Inferior parietal cortex (tissue), 1 donor: Measurements from ENCODE around the gene SNX20.

Source experiments
- DNase-seq: peaks from one replicate; pipeline ENCODE4 v3.0.0-alpha.2; 2016; ENCODE audit errors: extremely low spot score

The SNX20 gene

DNA sequence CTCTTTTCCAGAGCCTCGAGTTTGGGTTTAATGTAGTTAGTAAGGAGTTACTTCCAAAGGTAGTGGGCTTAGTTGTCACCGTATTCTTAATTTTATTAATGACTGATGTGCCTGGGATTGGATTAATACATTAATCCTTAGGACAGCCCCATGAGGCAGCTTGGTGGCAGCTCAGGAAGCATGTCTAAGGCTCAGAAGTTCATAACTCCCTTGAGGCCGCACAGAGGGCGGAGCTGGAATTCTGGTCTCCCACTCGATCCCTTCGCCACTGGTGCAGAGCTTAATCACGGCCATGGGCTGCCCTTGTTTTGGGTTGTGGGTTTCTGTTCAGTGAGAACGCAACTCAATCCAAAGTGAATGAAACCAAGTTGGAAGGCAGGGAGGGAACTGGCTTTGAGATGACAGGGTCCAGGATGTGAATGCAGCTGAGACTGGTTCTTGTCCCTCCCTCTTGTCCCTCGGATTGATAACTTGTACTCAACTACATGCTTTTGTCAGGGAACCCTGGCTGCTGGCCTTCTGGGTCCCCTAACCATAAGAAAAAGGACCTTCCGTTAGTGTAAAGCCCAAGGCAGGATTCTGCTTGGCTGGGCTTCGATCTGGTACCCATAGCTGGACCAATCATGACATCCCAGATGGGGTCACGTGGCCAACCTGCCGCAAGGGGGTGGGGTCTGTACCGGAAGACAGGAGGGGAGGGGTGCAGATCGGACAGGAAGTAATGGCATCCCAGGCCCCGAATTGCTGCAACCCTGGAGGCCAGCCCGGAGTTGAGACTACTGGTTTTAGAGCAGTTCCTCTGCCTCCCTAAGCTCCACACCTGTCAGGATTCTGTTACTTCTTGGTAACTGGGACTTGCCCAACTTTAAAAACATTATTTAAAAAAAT is 45.4 kb downstream of the SNX20 start:
- DNase-seq = no peak

- DNase-seq = no peak
Measured at GRCh38 chr16:50634947-50635346, 46.2 kb downstream of the SNX20 start.

GRCh38 chr16:50634090-50634489 is 47.0 kb downstream of the SNX20 start:
- DNase-seq = no peak

GRCh38 chr16:50632927-50633800 is 47.9 kb downstream of the SNX20 start:
- DNase-seq = no peak

DNA sequence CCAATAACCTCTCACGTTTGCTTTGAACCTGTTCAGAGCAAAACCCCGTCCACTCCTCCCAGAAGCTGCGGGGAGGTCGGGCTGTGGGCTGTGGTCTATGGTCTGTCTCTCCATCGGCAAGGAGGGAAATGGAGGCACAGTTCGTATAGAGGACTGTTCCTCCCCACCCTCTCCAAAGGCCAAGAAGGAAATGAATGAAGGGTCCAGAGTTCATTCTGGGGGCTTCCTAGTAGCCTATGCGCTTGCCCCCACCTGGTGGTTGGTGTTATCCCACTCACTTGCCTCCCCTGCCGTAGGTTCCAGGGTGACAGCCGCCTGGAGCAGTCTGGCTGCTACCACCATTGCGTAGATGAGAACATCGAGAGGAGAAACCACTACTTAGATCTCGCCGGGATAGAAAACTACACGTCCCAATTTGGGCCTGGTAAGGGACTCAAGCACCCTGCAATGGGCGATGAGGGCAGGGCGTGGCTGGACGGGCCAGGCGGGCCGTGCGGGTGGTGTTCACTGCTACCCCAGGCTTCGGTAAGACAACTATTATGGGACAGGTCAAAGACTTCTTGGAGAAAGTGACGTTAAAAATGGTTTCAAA is 49.0 kb downstream of the SNX20 start:
- DNase-seq = no peak

GRCh38 chr16:50631249-50631984 is 49.7 kb downstream of the SNX20 start:
- DNase-seq = no peak

DNA sequence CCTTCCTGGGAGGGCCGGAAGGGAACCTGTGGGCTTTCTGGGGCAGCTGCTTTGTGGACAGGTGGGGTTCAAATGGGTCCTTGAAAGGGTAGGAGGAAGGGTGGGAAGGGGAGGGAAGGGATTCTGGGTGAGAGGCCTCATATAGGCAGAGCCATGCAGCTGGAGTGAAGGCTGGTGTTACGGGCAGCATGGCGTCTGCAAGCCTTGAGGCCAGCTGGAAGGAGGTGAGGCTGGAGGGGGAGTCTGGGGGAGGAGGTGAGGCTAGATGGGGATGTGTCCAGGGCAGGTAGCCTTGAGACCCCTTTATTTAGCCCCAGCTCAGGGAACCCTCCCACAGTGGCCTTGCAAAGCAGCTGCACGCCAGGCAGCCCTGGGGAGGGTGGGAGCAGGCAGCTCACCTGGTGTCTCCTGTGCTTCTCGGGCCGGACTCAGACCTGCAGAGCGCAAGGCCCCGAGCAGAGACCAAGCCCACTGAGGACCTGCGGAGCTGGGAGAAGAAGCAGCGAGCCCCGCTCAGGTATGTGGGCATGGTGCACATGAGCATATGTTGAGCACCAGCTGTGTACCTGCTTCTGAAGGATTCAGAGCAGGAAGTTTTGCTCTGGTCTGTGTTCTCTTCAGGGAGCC is 50.6 kb downstream of the SNX20 start:
- DNase-seq = no peak

GRCh38 chr16:50629334-50629733 is 51.8 kb downstream of the SNX20 start:
- DNase-seq = no peak

DNA sequence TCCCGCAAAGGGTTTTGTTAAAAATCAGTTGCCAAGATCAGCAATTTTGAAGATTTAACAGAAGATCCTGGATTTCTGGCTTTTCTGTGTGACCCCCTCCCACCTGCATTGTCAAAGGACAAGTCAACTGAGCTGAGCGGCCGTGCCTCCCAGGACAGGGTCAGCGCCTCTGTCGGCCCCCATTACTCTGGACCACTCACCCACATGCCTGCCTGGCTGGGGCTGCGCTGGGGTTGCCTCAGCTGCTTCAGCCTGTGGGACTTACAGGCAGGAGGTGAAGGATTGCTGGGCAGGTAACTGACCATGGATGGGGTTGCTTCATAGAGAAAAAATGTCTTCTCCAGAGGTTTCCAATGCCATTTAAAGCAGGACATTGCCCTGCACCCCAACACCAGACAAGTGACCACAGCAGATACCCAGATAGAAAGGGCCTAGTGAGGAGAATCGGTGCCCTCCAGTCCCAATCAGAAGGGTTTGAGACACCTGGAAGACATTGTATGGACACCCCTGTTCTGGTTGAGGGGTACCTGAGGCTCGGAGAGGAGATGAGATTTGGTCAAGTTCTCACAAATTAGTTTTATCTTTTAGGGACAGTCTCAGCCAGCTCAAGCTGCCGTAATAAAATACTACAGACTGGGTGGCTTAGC is 52.8 kb downstream of the SNX20 start:
- no peak for DNase-seq

DNA sequence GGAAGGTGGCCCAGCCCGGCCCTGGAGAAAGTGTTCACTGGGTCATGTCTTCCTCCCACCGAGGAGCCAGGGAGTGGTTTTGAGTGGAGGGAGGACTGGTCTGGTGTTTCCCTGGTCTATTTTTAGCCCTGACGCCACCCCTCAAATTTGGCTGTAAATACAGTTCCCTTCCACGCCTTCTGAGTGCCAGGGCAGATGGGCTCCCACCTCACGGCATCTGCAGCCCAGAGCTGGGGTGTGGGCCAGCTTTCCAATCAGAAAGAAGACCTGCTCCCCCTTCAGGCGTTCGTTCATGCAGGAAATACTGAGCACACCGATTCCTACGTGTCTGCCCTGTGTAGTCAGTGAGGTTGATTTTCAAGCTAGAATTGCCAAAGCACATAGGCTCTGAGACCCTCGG is 53.7 kb downstream of the SNX20 start:
- no peak for DNase-seq

DNA sequence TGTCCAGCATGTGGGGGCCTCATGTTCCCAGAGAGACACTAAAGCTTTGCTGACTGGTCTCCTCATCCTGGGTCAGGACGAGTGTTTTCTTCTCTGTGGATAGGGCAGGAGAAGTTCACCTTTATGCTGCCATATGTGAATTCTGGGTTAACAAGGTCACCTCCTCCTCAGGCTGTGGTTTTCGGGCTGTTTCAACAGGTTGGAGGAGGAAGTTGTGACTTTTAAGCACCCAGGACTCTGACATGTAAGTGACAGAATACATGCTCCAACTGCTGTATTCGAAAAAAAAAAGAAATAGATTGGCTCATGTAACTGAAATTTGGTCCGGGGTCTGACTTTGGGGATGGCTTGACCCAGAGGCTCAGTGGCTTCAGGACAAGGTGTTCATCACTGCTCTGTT is 54.2 kb downstream of the SNX20 start:
- DNase-seq = no peak

- DNase-seq = no peak
Measured at GRCh38 chr16:50625374-50625773, 55.7 kb downstream of the SNX20 start.

GRCh38 chr16:50624449-50624970 is 56.6 kb downstream of the SNX20 start:
- no peak for DNase-seq

- no peak for DNase-seq
Measured at GRCh38 chr16:50622643-50623369, 58.3 kb downstream of the SNX20 start.

DNA sequence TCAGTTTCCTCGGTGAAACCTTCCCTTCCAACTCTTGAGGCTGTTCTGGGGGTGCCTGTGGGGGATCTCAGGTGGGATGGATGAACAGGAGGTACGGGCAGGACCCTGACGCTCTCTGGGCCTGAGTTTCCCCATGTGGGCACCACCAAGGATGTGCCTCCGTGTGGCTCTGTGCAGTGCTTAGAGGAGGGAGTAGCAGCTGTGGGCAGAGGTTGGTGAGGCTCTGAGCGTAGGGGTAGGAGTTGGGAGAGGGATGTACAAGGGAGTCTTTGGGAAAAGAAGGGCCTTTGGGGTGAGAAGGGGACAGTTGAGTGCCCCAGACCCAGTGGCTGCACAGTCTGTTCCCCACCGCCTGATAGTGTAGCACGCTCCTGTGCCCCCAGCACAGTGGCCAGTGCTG is 59.1 kb downstream of the SNX20 start:
- DNase-seq = no peak
